H9 (cell line): ENCODE data around the gene PROC. TPM values are rescaled to one million over a fixed set of nuclear protein-coding genes. Genes with fewer than 3 reads are reported as not detected.

ENCODE experiments used
- DNase-seq: peaks from one replicate; pipeline ENCODE4 v3.0.0-alpha.2; 2017
- H2AFZ ChIP-seq: one replicate; pipeline ENCODE4 v1.6.1; 2013; ENCODE audit warnings: mild to moderate bottlenecking, low read length, control low read depth, moderate library complexity
- H2AK5ac ChIP-seq: 2 replicates; pipeline ENCODE4 v1.6.1; 2013; ENCODE audit warnings: low read length, control low read depth, mixed read lengths; ENCODE audit not compliant: insufficient read length
- H2BK120ac ChIP-seq: one replicate; pipeline ENCODE4 v1.6.1; 2013; ENCODE audit warnings: low read depth, mild to moderate bottlenecking, low read length, control low read depth, inconsistent platforms; ENCODE audit not compliant: poor library complexity, severe bottlenecking
- H2BK12ac ChIP-seq: 2 replicates; pipeline ENCODE4 v1.6.1; 2013; ENCODE audit warnings: low read length, control low read depth, mixed read lengths, low read depth; ENCODE audit not compliant: insufficient read length
- H2BK15ac ChIP-seq: 2 replicates; pipeline ENCODE4 v1.6.1; 2013; ENCODE audit warnings: low read depth, low read length, control low read depth
- H2BK20ac ChIP-seq: one replicate; pipeline ENCODE4 v1.6.1; 2013; ENCODE audit warnings: low read depth, mild to moderate bottlenecking, low read length, control low read depth, inconsistent platforms; ENCODE audit not compliant: poor library complexity, severe bottlenecking
- H2BK5ac ChIP-seq: 2 replicates; pipeline ENCODE4 v1.6.1; 2013; ENCODE audit warnings: low read length, control low read depth, mixed read lengths; ENCODE audit not compliant: insufficient read length
- H3K14ac ChIP-seq: 2 replicates; pipeline ENCODE4 v1.6.1; 2013; ENCODE audit warnings: low read length, control low read depth; ENCODE audit not compliant: insufficient read depth
- H3K18ac ChIP-seq: 2 replicates; pipeline ENCODE4 v1.6.1; 2013; ENCODE audit warnings: low read depth, mild to moderate bottlenecking, mixed read lengths, low read length, control low read depth; ENCODE audit not compliant: insufficient read length
- H3K23ac ChIP-seq: 2 replicates; pipeline ENCODE4 v1.6.1; 2013; ENCODE audit warnings: low read length, control low read depth, mixed read lengths, low read depth; ENCODE audit not compliant: insufficient read length
- H3K23me2 ChIP-seq: 2 replicates; pipeline ENCODE4 v1.6.1; 2013; ENCODE audit warnings: low read depth, mild to moderate bottlenecking, mixed read lengths, low read length, control low read depth; ENCODE audit not compliant: insufficient read length, poor library complexity, severe bottlenecking
- H3K27ac ChIP-seq: 2 replicates; pipeline ENCODE4 v1.5.1; 2013; ENCODE audit warnings: low read length, control low read depth, mixed read lengths, low read depth; ENCODE audit not compliant: insufficient read length
- H3K27me3 ChIP-seq: 2 replicates; pipeline ENCODE4 v1.6.1; 2013; ENCODE audit warnings: low read length, control low read depth, inconsistent platforms; ENCODE audit not compliant: insufficient read depth
- H3K4ac ChIP-seq: 2 replicates; pipeline ENCODE4 v1.6.1; 2013; ENCODE audit warnings: low read depth, mild to moderate bottlenecking, control low read depth, inconsistent platforms, low read length, moderate library complexity
- H3K4me1 ChIP-seq: 2 replicates; pipeline ENCODE4 v1.6.1; 2013; ENCODE audit warnings: low read length, control low read depth, inconsistent platforms; ENCODE audit not compliant: insufficient read depth
- H3K4me2 ChIP-seq: 2 replicates; pipeline ENCODE4 v1.6.1; 2013; ENCODE audit warnings: low read length, control low read depth, mixed read lengths; ENCODE audit not compliant: insufficient read length, insufficient read depth
- H3K56ac ChIP-seq: 2 replicates; pipeline ENCODE4 v1.6.1; 2013; ENCODE audit warnings: low read depth, mild to moderate bottlenecking, mixed read lengths, low read length, control low read depth; ENCODE audit not compliant: insufficient read length
- H3K79me1 ChIP-seq: 2 replicates; pipeline ENCODE4 v1.6.1; 2013; ENCODE audit warnings: low read depth, mild to moderate bottlenecking, moderate library complexity, low read length, control low read depth, inconsistent platforms; ENCODE audit not compliant: insufficient read depth, poor library complexity, severe bottlenecking
- H3K79me2 ChIP-seq: 2 replicates; pipeline ENCODE4 v1.6.1; 2013; ENCODE audit warnings: low read length, control low read depth, inconsistent platforms; ENCODE audit not compliant: insufficient read depth
- H3K9ac ChIP-seq: 2 replicates; pipeline ENCODE4 v1.6.1; 2013; ENCODE audit warnings: low read length, control low read depth, mixed read lengths; ENCODE audit not compliant: insufficient read length; ENCODE audit errors: extremely low read depth
- H3K9me3 ChIP-seq: one replicate; pipeline ENCODE4 v1.6.1; 2013; ENCODE audit warnings: low read depth, low read length, inconsistent platforms; ENCODE audit not compliant: control insufficient read depth
- H3T11ph ChIP-seq: one replicate; pipeline ENCODE4 v1.6.1; 2013; ENCODE audit warnings: mild to moderate bottlenecking, low read length, control low read depth, inconsistent platforms
- H4K20me1 ChIP-seq: one replicate; pipeline ENCODE4 v1.6.1; 2013; ENCODE audit not compliant: control insufficient read depth, insufficient read length, insufficient read depth
- H4K5ac ChIP-seq: 2 replicates; pipeline ENCODE4 v1.6.1; 2013; ENCODE audit warnings: low read depth, mild to moderate bottlenecking, mixed read lengths, low read length, control low read depth; ENCODE audit not compliant: insufficient read length
- H4K8ac ChIP-seq: replicated peaks from 2 replicates; pipeline ENCODE4 v1.6.1; 2013; ENCODE audit warnings: low read length, control low read depth, mixed read lengths, low read depth; ENCODE audit not compliant: insufficient read length
- H4K91ac ChIP-seq: 2 replicates; pipeline ENCODE4 v1.6.1; 2013; ENCODE audit warnings: low read depth, mild to moderate bottlenecking, moderate library complexity, mixed read lengths, low read length, control low read depth; ENCODE audit not compliant: insufficient read length
- H3K27ac Mint-ChIP-seq, 3 experiments: 2 replicates in 2 of 3; 3 replicates in 1 of 3; pipeline ENCODE4 v1.8.0; 2020 to 2021; ENCODE audit warnings: mixed read lengths in 3 of 3, mild to moderate bottlenecking in 1 of 3, moderate library complexity in 1 of 3
- H3K27me3 Mint-ChIP-seq: 2 replicates; pipeline ENCODE4 v1.8.0; 2021; ENCODE audit warnings: low read depth, mild to moderate bottlenecking, moderate library complexity, mixed read lengths
- H3K36me3 Mint-ChIP-seq, 3 experiments: 2 replicates in 2 of 3; 3 replicates in 1 of 3; pipeline ENCODE4 v1.8.0; 2020 to 2021; ENCODE audit warnings: low read depth in 3 of 3, mixed read lengths in 3 of 3; ENCODE audit not compliant: insufficient read depth in 1 of 3
- H3K4me1 Mint-ChIP-seq, 2 experiments: 2 replicates each; pipeline ENCODE4 v1.8.0; 2020; ENCODE audit warnings: mixed read lengths in 2 of 2
- H3K4me3 Mint-ChIP-seq, 2 experiments: 2 replicates in 1 of 2; 3 replicates in 1 of 2; pipeline ENCODE4 v1.8.0; 2020 to 2021; ENCODE audit warnings: mild to moderate bottlenecking in 2 of 2, mixed read lengths in 2 of 2, moderate library complexity in 1 of 2
- H3K9me3 Mint-ChIP-seq, 2 experiments: 2 replicates in 1 of 2; 3 replicates in 1 of 2; pipeline ENCODE4 v1.8.0; 2020; ENCODE audit warnings: mild to moderate bottlenecking in 2 of 2, mixed read lengths in 2 of 2, moderate library complexity in 1 of 2
- CTCF ChIP-seq: fragments of 200-600 bp; sonication (generic); conservative IDR thresholded peaks from 3 replicates; pipeline ENCODE4 v1.8.0; 2021; ENCODE audit warnings: antibody characterized with exemption, mild to moderate bottlenecking
- WGBS: extraction: QIAGEN DNeasy Blood & Tissue Kit; methylation state at CpG from one replicate; pipeline ENCODE4 v1.1.7; 2013; ENCODE audit warnings: missing lambda C conversion rate, low lambda C conversion rate, mixed read lengths; ENCODE audit not compliant: insufficient read length; ENCODE audit errors: extremely low coverage; 5-methylcytosine and 5-hydroxymethylcytosine counted together
- total RNA-seq: library from RNA; stranded (reverse); gene quantifications from 2 replicates; pipeline ENCODE4 v1.2.1, GENCODE V29; 2021

The PROC gene
- total RNA-seq, 1 experiment from 2014 or later = 0.61 TPM

DNA sequence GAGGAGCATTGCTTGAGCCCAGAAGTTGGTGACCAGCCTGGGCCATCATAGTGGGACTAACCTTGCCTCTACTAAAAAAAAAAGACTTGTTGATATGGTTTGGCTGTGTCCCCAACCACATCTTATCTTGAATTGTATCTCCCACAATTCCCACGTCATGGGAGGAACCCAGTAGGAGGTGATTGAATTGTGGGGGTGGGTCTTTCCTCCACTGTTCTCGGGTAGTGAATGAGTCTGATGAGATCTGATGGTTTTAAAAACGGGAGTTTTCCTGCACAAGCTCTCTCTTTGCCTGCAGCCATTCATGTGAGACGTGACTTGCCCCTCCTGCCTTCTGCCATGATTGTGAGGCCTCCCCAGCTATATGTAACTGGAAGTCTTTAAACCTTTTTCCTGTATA lies 47.0 kb downstream of the PROC start:
- no CpG with 5 or more reads among the region's 4 CpGs for WGBS

More for the DNA sequence above, 47.0 kb downstream of the PROC start:
- Mint-ChIP-seq H3K36me3 (peaks cover 2 to 6% (median 4%) of the 10 kb centered on the region in 3 experiments; a peak in 5 of 7 replicates), H3K9me3 (no peaks in the 10 kb centered on the region), H3K27ac (no peak overlapping the region), H3K27me3 (no peaks in the 10 kb centered on the region; the same call in 1 of the 2 replicates), H3K4me3 (no peak overlapping the region), H3K4me1 (peaks cover 24 to 25% of the 10 kb centered on the region in 2 experiments)
- no peaks in the 10 kb centered on the region for H3K79me2 ChIP-seq
- H3T11ph ChIP-seq = no peak overlapping the region
- H3K27ac ChIP-seq = no peak overlapping the region
- no peak for TF ChIP-seq CTCF
- no peak overlapping the region for H2AK5ac ChIP-seq
- no peak overlapping the region for H4K8ac ChIP-seq
- no peak overlapping the region for H3K4ac ChIP-seq
- H2BK5ac ChIP-seq = no peak overlapping the region
- no peak overlapping the region for H2BK20ac ChIP-seq
- no peak overlapping the region for H3K4me2 ChIP-seq
- H2BK12ac ChIP-seq = no peak overlapping the region
- H3K23me2 ChIP-seq = no peaks in the 10 kb centered on the region
- H2BK120ac ChIP-seq = no peak overlapping the region
- H2BK15ac ChIP-seq = no peak overlapping the region
- H4K5ac ChIP-seq = no peak overlapping the region
- no peak overlapping the region for H2AFZ ChIP-seq
- no peaks in the 10 kb centered on the region for H3K9me3 ChIP-seq
- no peak overlapping the region for H3K9ac ChIP-seq
- H3K4me1 ChIP-seq = no peaks in the 10 kb centered on the region; the same call in 1 of the 2 replicates
- H3K14ac ChIP-seq = no peak overlapping the region
- no peaks in the 10 kb centered on the region for H4K20me1 ChIP-seq
- H3K23ac ChIP-seq = no peak overlapping the region
- no peak overlapping the region for H3K56ac ChIP-seq
- no peak for DNase-seq
- H3K79me1 ChIP-seq = no peaks in the 10 kb centered on the region
- H3K27me3 ChIP-seq = no peaks in the 10 kb centered on the region
- no peak overlapping the region for H3K18ac ChIP-seq
- H4K91ac ChIP-seq = no peak overlapping the region
